Measurements from ENCODE around the gene WDFY2.
"Not testable (repeated sequence)": the region's sequence is repeated elsewhere in the genome, so short reads cannot be mapped to it uniquely, and the experiment has no call there.

WDFY2 gene

GRCh38 chr13:51542346-51543242 is 41.7 kb upstream of the WDFY2 start:
- no peak for TF ChIP-seq L3MBTL2 (conservative IDR thresholded peaks at IDR 0.05)
- no peak for TF ChIP-seq NFRKB (IDR thresholded peaks at IDR 0.05)
- TF ChIP-seq ZNF384 (IDR thresholded peaks at IDR 0.05) = no peak
- TF ChIP-seq FOXM1 (IDR thresholded peaks at IDR 0.05; ENCODE audit: borderline replicate concordance) = no peak
- TF ChIP-seq ELF4 (IDR thresholded peaks at IDR 0.05) = no peak
- no peak for TF ChIP-seq CTBP1 (IDR thresholded peaks at IDR 0.05; ENCODE audit: borderline replicate concordance)
- no peak for TF ChIP-seq TARDBP (IDR thresholded peaks at IDR 0.05)
- no peak for TF ChIP-seq BHLHE40 (IDR thresholded peaks at IDR 0.05; ENCODE audit: borderline replicate concordance)
- CTCF ChIA-PET = no interaction called here
- POLR2A ChIA-PET = interaction anchor here (0.6 to 3.3 kb wide), 5 partner anchors 22 to 360 kb away, joined by 3 to 16 read pairs (median 4); partner anchors contain the start of gene INTS6
- peak; percentile 44 for DNase-seq (ENCODE audit: extremely low spot score)

GRCh38 chr13:51545446-51545845 is 38.8 kb upstream of the WDFY2 start:
- CTCF ChIA-PET; DNase-seq (ENCODE audit: extremely low spot score); POLR2A ChIA-PET: not testable (repeated sequence)

- no peak for DNase-seq (ENCODE audit: extremely low spot score)
- CTCF ChIA-PET = no interaction called here
- no peak for TF ChIP-seq SUZ12 (IDR thresholded peaks at IDR 0.05)
- TF ChIP-seq LEF1 (IDR thresholded peaks at IDR 0.05; ENCODE audit: borderline replicate concordance) = no peak
- TF ChIP-seq CTBP1 (IDR thresholded peaks at IDR 0.05; ENCODE audit: borderline replicate concordance) = no peak
- TF ChIP-seq BHLHE40 (IDR thresholded peaks at IDR 0.05; ENCODE audit: borderline replicate concordance) = no peak
- TF ChIP-seq FOXM1 (IDR thresholded peaks at IDR 0.05; ENCODE audit: borderline replicate concordance) = no peak
- TF ChIP-seq, protein P1, sequence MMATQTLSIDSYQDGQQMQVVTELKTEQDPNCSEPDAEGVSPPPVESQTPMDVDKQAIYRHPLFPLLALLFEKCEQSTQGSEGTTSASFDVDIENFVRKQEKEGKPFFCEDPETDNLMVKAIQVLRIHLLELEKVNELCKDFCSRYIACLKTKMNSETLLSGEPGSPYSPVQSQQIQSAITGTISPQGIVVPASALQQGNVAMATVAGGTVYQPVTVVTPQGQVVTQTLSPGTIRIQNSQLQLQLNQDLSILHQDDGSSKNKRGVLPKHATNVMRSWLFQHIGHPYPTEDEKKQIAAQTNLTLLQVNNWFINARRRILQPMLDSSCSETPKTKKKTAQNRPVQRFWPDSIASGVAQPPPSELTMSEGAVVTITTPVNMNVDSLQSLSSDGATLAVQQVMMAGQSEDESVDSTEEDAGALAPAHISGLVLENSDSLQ (IDR thresholded peaks at IDR 0.05) = no peak
- no peak for TF ChIP-seq ZNF384 (IDR thresholded peaks at IDR 0.05)
- TF ChIP-seq L3MBTL2 (conservative IDR thresholded peaks at IDR 0.05) = no peak
- no peak for TF ChIP-seq FOXK2 (IDR thresholded peaks at IDR 0.05)
- no peak for TF ChIP-seq FOXA1 (IDR thresholded peaks at IDR 0.05)
- TF ChIP-seq NFRKB (IDR thresholded peaks at IDR 0.05) = no peak
- TF ChIP-seq ELF4 (IDR thresholded peaks at IDR 0.05) = no peak
- POLR2A ChIA-PET = no interaction called here
Observed at GRCh38 chr13:51547425-51548176, 36.7 kb upstream of the WDFY2 start.

DNA sequence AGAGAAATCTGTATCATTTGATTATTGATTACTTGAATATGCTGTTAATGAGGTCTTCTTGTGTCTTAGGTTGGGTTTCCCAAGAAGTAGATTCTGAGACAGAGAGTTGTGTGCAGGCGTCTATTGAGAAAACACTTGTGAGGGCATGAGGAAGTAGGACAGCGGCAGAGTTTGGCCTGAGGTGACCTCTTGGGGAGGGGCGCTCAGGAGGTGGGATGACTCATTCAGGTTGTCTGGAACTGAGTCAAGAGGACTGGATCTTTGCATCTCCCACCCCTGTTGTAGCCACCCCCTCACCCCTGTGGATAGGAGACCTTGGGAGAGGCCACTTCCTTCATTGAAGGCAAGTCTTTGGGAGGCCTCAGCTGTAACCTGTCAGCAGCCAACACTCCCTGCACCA is 35.2 kb upstream of the WDFY2 start:
- ChIA-PET POLR2A (interaction anchor here (0.9 kb wide), 1 partner anchor 96 kb away, joined by 3 read pairs; the partner anchor contains the start of gene INTS6), CTCF (interaction anchor here (0.6 kb wide), 1 partner anchor 934 kb away, joined by 3 read pairs; no protein-coding TSS in a partner anchor)
- no peak for DNase-seq (ENCODE audit: extremely low spot score)
- TF ChIP-seq FOXA1 (IDR thresholded peaks at IDR 0.05) (no peak), BHLHE40 (IDR thresholded peaks at IDR 0.05; ENCODE audit: borderline replicate concordance) (no peak), LEF1 (IDR thresholded peaks at IDR 0.05; ENCODE audit: borderline replicate concordance) (no peak)

DNA sequence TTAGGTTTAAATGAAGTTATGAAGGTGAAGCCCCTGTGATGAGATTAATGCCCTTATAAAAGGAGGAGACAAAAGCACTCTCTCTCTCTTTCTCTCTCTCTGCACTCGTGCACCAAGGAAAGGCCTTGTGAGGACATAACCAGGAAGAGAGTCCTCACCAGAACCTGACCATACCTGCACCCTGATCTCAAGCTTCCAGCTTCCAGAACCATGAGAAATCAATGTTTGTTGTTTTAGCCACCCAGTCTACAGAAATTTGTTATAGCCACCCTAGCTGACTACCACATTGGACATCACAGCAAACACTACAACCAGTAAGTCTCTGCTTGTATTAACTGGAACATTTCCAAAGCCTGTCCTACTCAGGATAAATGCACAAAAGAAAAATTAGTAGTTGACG is 34.7 kb upstream of the WDFY2 start:
- no peak for DNase-seq (ENCODE audit: extremely low spot score)
- POLR2A ChIA-PET = no interaction called here
- no peak for TF ChIP-seq TARDBP (IDR thresholded peaks at IDR 0.05)
- TF ChIP-seq BHLHE40 (IDR thresholded peaks at IDR 0.05; ENCODE audit: borderline replicate concordance) = no peak
- no peak for TF ChIP-seq L3MBTL2 (conservative IDR thresholded peaks at IDR 0.05)
- TF ChIP-seq ELF4 (IDR thresholded peaks at IDR 0.05) = no peak
- no peak for TF ChIP-seq FOXK2 (IDR thresholded peaks at IDR 0.05)
- no peak for TF ChIP-seq LEF1 (IDR thresholded peaks at IDR 0.05; ENCODE audit: borderline replicate concordance)
- no peak for TF ChIP-seq FOXM1 (IDR thresholded peaks at IDR 0.05; ENCODE audit: borderline replicate concordance)
- no peak for TF ChIP-seq HDGF (IDR thresholded peaks at IDR 0.05; ENCODE audit: borderline replicate concordance)
- TF ChIP-seq ZNF384 (IDR thresholded peaks at IDR 0.05) = no peak
- CTCF ChIA-PET = no interaction called here

DNA sequence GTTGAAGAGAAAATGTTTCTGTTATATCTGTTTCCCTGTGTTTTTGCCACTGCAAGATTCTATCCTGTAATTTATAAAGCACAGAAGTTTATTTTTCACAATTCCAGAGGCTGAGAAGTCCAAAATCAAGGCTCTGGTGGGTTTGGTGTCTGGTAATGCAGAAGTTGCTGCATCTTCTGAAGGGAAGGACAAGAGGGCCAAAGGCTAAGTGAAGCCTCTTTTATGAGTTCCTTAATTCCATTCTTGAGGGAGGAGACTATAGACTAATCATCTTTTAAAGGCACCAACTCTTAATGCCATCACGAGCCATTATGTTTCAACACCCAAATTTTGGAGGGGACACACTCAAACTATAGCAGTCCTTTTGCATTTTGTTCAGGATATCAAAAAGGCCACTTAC is 34.1 kb upstream of the WDFY2 start:
- TF ChIP-seq TARDBP (IDR thresholded peaks at IDR 0.05) = no peak
- no peak for TF ChIP-seq FOXA1 (IDR thresholded peaks at IDR 0.05)
- no peak for TF ChIP-seq SUZ12 (IDR thresholded peaks at IDR 0.05)
- TF ChIP-seq ZNF384 (IDR thresholded peaks at IDR 0.05) = no peak
- TF ChIP-seq, protein P1 (IDR thresholded peaks at IDR 0.05) = no peak
- ChIA-PET POLR2A (no interaction called here), CTCF (no interaction called here)
- no peak for DNase-seq (ENCODE audit: extremely low spot score)

GRCh38 chr13:51551416-51551815 is 32.8 kb upstream of the WDFY2 start:
- POLR2A ChIA-PET = interaction anchor here (0.7 kb wide), 1 partner anchor 129 kb away, joined by 3 read pairs; no protein-coding TSS in a partner anchor
- CTCF ChIA-PET = no interaction called here
- TF ChIP-seq HDGF (IDR thresholded peaks at IDR 0.05; ENCODE audit: borderline replicate concordance) = no peak
- TF ChIP-seq, protein P1 (IDR thresholded peaks at IDR 0.05) = no peak
- TF ChIP-seq FOXA1 (IDR thresholded peaks at IDR 0.05) = no peak
- TF ChIP-seq L3MBTL2 (conservative IDR thresholded peaks at IDR 0.05) = no peak
- TF ChIP-seq FOXM1 (IDR thresholded peaks at IDR 0.05; ENCODE audit: borderline replicate concordance) = no peak
- no peak for TF ChIP-seq ARNT (IDR thresholded peaks at IDR 0.05)
- TF ChIP-seq FOXK2 (IDR thresholded peaks at IDR 0.05) = no peak
- TF ChIP-seq TARDBP (IDR thresholded peaks at IDR 0.05) = no peak
- no peak for TF ChIP-seq NFRKB (IDR thresholded peaks at IDR 0.05)
- no peak for TF ChIP-seq CTBP1 (IDR thresholded peaks at IDR 0.05; ENCODE audit: borderline replicate concordance)
- TF ChIP-seq ZNF384 (IDR thresholded peaks at IDR 0.05) = no peak
- TF ChIP-seq ELF4 (IDR thresholded peaks at IDR 0.05) = no peak
- no peak for DNase-seq (ENCODE audit: extremely low spot score)
